HG03108 (cell line): Measurements from ENCODE around the gene ADIPOR2.
A peak's percentile ranks its signal among the peaks of the same experiment; 100 is the strongest.

Experiments used
- ATAC-seq: cut with Tn5 transposase; IDR thresholded peaks from one replicate; pipeline ENCODE4 v1.9.1; 2021; ENCODE audit warnings: moderate library complexity; ENCODE audit not compliant: unreplicated experiment

The ADIPOR2 gene

DNA sequence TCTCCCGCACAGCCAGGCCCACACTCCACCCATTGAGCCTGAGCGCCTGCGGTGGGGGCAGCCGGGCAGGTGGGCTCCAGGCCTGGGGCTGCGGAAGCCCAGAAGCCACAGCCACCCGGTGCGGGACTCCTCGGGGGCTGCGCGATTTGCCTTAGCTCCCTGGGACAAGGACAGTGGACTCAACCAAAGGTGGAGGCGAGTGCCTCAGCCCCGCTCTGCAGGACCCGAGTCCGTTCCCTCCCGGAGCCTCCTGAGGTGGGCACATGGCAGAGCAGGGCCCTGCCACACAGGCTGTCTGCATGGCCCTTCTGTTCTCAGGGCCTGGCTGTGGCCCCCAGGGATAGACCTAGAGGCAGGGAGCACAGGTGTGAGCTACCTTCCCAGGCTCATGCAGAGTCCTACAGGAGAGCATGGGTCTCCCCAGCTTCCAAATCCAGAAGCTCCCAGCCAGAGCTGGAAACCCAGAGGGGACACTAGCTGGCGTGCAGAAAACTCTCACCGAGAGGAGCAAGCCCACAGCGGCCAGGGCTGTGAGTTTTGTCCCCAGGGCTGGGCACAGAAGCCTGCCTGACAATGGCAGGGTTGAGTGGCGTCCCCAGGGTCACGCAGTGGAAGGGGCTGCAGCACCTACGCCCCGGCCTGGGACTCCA is 107.2 kb downstream of the ADIPOR2 start:
- no peak for ATAC-seq

DNA sequence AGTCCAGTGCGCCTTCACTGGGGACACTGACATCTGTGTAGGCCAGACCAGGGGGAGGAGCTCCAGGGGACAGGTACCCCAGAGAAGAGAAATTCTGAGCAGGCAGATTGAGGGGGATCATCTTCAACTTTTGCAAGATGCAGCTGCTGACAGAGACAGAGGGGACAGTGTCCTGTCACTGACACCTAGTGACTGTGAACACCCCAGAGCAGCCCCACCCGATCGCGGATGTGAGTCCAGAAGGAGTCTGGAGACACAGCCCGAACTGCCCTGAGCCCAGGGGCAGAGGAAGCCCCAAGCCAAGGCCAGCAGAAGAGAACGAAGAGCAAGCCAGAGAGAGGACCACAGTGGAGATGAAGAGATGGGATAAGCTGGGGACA is 107.8 kb downstream of the ADIPOR2 start:
- ATAC-seq, result no peak

DNA sequence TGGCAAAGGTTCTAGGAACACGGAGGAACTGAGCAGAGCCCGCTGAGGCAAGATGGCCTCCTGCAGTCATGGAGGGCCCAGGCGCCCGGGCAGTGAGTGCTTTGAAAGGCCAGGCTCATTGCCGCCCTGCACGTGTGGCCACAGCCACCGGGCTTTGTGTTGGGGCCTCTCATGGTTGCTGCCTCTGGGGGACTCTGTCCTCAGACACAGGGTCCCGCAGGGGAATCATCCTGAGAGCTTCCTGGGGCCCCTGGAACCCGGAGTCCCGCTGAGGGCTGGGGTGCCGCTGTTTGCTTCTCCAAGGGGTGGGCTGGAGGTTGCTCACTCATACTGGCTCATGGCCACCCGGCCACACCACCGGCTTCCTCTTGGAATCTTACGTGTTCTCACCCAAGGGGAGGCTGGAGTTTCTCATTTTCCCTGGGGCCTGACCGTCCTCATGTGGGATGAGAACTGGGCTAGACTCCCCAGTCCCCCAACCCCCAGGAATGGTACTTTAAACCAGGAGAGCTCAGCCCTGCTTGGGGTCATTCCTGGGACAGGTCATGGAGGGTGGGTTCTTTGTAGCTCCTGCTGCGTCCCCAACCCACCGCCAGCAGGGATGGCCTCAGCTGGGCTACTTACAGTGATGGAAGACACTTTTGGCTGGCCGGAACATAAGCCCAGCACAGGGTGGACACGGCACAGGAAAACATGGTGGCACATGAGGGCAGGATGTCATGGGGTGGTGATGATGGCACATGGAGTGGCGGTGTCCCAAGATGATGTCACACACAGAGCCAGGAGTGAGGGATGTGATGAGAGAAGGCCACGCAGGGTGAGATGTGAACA is 108.4 kb downstream of the ADIPOR2 start:
- no peak for ATAC-seq

DNA sequence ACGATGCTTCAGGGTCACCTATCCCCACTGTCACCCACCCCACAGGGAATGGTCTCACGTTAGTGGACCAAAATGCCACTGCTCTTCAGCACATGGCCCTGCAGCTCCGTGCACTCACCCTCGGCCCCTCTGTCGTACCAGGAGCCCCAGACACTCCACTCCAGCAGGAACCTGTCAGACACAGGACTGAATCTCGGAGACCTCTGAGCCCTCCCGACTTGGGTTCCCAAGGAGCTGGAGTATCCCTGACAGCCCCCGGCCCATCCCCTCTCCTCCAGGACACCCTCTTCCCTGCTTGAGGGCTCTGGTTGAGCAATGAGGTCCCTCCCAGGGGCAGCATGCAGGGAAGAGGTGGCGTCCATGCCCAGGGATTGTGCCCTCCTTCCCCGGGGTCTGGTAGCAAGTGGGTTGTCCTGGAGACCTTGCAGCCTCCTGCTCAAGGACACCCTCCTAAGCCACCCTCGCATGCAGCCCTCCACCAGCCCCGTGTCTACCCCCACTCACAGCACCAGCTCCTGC is 109.1 kb downstream of the ADIPOR2 start:
- no peak for ATAC-seq

DNA sequence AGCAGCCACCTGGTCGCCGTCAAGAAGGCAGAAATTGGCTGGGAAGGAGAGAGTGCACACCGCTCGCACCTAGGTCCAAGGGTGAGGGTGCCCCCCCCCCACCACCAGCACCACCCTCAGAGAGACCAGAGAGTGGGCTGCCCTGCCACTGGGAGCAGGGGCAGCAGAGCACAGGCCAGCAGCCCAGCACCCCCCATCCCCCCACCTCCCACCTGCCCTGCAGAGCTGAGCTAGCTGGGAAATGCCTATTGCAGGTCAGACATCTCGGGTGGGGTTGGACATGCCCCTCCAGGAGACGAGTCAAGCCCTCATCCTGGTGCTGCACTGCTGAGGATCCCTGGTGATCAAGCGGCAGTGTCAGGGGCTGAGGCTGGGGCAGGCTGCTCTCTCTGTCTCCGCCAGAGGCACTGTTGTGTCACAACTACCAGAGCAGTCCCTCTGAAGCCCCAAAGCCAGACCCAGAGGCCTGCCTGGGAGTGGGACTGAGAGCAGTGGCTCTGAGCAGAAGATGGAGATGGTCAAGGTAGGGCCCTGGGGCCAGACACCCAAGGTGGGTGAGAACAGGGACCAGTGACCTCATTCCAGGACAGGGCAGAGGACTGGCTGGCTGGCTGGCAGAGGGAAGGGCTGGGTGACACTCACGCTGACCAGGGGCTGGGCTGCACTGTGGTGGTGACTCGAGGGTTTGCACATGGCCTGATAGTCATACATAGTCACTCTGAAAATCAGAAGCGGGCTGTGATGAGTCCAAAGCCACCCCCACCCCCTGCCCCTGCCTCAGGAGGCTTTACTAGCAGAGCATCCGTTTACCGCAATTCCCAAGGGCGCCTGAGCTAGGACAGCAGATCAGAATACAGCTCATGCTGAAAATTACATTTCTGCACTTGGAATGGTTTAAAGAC is 109.8 kb downstream of the ADIPOR2 start:
- no peak for ATAC-seq

DNA sequence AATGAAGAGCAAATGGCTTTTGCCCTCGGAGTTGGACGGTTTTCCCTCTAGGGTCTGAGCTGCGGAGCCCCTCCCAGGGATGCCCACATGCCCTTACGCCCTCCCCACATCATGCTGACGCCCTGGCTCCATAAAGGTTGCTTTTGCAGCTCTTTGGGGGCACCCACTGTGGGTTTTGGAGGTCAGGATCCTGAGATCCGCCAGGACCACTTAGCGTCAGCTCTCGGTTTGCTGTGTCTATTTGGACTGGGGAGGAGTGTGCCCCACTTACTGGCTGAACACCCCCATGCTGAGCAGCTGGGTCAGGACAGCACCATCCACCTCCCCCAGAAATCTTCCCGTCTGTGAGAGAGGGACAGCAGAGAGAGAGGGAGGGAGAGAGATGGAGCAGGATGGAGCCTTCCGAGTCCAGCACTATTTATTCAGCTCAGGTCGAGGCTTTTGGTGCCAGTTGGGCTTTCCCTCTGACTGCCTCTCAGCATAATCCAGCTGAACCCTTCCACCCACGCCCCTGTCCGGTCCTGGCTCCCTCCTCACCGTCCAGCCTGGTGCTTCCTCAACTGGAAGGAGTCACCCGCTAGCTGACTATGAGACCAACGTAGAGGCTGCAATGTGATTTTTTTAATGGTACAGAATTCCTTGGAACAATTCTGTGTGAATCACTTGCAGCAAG is 110.6 kb downstream of the ADIPOR2 start:
- no peak for ATAC-seq

DNA sequence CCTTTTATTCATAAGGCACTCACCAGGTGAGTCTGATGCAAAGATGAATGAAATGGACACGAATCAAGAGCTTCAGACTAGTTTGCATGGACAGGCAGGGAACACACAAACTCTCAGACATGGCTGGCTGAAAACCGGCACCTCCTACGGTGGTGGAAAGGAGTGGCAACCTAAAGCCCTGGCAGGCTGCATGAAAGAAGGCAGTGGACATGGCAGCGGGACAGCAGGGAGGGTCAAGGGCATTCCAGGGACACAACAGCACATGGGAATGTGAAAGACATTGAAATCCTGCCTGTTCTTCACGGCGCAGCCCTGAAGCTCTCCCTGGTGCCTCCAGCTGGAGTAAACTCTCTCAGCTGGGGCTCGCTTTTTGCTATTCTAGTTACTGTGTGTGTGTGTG is 112.9 kb downstream of the ADIPOR2 start:
- ATAC-seq, result no peak

DNA sequence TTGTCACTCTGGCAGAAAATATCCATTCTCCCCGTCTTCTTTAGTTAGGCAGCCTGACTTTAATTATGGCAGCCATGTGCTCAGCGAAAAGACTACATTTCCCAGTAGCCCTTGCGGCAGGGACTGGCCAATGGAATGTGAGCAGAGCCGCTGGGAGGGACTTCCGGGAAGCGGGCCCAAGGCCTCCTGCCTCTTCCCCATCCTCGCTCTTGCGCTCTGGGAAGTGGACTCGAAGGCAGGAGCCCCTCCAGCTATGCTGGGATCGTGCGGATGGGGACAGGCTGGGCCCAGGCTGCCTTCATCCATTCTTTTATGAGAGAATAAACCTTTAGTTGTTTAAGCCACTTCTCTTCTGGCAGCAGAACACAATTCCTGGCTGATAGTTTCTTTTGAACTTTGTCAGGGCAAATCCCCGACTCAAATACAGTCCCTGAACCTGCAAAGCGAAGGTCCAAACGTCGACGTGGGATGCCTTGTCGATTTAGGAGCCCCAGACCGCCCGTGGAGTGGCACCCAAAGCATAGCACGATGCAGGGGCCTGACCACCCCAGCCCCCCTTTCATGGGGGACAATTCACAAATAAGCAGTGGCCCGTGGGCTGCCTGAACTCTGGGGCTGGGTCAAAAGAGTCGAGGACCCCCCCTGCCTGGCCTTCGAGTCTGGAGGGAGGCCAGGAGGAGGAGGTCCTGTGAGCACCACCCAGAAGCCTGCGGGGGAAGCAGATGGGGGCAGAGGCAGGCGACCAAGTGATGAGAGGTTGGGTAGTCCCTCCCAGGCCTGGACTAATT is 113.9 kb downstream of the ADIPOR2 start:
- peak; percentile 81 for ATAC-seq

DNA sequence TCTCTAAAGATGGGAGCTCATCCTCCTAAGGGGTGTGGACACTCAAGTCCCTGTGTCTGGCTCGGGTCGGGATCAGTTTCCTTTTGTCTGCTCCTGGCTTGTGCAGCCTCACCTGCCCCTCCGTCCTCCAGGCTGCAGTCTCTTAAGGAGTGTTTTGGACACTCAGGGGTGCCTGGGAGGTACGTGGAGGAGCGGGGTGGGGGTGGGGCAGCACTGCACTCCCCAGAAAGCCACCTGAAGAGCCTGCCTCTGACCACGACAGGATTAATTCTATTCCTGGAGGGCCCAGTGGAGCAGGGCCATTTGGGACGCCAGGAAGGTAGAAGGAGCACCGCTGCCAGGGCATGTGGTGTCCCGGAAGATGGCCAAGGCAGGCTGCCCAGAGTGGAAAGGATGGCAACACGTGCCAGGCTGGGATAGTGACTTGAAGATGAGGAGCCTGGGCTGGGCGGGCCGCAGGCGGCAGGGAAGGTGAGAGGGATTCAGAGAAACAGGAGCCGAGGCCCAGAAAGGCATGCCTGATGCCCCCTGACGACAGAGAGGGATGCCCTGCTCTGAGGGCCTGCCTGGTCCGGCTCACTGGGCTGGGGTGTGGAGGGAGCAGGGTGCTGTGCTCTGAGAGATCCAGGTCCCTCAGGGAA is 114.7 kb downstream of the ADIPOR2 start:
- ATAC-seq, result no peak

DNA sequence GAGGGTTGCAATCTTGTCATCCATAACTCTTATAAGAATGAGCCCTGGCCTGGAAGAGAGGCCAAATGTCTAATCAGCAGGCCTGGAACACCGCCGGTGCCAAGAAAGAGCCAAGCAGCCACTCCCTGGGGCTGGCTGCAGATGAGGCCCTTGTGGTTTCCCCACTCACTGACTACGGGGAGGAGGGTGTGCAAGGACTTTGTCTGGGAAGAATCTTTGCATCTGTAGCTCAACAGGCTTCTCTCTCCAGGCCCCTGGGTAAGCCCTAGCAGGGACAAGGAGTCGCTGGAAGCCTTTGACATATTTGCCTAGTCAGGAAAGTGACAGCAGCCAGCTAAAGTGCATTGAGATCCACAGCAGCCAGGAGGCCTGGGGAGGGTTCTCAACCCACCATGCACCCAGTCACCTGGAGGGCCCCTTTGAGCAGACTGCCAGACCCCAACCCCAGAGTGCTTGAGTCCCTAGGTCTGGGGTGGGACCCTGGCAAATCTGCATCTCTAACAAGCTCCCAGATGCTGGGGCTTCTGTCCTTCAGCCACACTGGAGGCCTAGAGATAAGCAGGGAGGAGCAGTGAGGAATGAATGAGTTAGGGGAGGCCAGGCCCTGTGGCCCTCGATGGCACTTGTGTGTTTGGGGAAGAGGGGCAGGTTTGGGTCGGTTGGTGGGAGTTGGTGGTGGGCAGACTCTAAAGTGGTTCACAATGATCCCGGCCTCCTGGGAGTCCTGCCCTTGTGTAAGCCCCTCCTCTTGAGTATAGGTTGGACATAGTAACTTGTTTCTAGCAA is 115.6 kb downstream of the ADIPOR2 start:
- no peak for ATAC-seq

DNA sequence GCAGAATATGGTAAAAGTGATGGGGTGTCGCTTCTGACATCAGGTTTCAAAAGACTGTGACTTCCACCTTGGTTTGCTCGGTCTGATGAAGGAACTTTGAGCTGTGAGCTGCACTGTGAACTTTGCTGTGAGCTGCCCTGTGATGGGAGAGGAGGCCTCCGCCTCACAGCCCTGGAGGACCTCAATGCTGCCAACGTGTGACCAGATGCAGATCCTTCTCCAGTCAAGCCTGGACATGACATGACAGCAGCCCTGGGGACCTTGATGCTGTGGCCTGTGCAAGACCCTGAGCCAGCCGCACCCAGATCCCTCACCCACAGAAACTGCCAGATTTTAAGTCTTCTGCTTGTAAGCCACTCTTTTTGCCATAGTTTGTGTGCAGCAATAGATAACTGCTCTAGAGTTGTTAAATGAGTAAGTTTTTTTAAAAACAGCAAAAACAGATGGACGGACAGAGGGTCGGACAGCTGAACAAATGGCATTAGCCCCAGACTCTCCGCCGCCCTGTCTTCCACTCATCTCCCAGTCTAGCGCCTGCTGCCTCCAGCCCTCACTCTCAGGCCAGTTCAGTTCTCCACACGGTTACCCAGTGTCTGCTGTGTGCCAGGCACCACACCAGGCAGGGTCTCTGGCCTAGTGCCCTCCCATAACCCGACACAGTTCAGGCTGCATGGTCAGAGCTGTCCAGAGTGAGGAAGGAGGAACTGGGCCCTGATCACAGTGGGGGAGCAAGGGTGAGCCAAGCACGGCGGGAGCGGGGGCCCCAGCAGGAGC is 116.4 kb downstream of the ADIPOR2 start:
- no peak for ATAC-seq

DNA sequence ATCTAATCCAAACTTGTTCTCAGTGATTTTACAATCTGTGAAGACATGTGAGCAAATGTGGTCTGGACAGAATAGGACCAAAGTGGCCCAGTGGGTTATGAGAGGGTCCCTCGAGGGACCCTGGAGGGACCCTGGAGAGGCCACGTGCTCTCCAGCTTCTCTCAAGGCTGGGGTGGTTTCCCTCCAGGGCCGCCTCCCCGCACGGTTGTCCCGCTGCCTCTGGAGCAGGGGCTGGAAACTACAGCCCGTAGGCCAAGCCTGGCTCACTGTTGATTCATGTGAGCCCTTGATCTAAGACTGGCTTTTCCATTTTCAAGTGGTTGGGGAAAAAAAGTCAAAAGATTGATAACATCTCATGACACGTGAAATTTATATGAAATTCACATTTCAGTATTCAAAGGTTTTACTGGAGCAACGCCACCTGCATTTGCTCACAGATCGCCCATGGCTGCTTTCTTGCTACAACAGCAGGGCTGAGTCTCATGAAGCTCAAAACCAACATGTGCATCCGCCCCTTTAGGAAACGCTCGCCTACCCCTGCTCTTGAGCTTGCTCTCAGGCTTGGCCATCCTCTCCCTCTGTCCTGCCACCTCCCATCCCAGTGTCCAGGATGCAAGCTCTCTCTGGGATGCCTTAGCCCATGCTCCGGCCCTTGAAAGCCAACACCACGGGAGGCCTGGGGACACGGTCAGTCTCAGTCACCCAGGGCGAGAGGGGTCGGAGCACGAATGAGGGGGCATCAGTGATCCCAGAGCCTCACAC is 117.3 kb downstream of the ADIPOR2 start:
- ATAC-seq, result no peak

DNA sequence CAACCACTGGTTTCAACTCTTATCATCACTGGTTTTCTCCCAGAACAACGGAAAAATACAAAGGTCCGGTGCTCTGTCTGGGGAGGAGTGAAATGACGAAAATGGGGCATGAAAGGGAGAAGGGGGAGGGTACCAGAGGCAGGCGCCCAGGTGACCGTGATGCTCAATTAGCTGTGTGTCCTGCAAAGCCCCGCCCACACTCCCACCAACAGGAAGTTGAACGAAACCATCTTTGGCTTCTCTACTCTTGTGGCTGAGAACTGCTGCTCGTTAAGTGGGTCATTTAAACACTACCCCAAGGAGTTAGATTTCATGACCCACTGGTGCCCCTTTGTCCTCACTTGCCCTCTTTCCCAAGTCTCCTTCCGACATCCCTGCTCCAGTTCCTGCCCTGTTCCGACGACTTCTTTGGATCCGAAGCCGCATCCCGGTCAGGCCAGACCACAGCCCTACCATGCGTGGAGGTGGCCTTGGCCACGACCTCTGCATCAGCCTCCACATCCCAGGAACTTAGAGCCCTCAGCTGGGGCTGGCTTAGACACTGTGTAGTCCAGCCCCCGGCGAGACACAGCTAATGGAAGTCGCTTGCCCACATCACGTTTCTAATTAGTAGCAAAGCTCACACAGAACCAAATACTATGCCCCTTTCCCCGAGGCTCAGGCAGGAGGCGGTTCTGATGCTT is 118.1 kb downstream of the ADIPOR2 start:
- ATAC-seq, result no peak

DNA sequence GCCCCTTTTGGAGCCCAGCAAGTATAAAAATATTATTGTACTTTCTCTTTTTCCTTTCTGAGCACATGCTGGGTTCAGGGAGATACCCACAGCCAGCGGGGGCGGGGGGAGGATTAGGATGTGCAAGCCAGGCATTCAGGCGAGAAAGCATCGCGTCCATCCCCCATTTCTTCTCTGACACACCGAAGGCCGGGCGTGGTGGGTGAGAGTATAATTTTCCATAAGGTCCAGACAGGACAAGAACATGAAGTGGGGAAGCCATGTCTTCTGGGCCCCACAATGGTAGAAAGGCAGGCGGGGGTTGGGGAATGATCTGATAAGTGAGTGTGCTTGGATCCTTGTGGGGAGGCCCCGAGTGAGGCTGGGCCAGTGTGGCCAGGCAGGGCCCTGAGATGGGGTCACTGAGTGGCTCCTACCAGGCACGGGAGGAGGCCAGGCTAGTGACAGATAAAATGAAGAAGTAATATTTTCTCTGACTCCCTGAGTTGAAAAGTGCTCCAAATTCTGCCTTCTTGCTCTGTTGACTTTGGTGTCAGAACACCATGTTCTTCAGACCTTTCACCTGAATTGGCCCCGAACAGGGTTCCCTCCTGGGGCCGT is 118.8 kb downstream of the ADIPOR2 start:
- no peak for ATAC-seq

DNA sequence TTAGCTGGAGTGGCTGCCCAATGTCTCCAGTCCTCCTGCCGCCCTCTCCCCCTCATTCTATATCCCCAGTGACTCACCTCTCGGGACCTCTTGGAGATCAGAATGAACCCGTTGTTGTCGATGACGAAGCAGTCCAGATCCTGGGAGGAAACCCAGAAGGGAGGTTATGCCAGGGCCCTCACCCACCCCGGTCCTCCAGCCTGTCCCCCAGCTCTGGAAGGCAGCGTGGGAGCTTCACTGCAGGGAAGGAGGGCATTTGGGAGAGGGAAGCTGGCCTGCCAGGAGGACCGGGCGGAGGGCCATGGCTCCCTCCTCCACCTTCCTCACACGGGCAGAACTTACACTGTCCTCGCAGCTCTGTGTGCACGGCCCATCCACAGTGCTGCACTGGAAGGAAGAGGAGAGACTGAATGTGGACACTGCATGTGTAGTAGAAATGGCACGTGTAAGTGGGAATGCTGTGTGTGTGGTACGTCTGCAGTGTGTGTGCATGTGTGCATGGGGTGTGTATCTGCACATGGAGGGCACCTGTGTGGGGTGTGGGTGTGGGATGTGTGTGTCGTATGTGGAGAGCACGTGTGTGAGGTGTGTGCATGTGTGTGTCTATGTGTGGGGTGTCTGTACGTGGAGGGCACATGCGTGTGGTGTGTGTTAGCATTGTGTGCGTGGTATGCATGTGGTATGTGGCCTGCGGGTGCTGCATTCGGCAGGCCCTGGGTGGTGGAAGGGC is 119.5 kb downstream of the ADIPOR2 start:
- ATAC-seq, result no peak

DNA sequence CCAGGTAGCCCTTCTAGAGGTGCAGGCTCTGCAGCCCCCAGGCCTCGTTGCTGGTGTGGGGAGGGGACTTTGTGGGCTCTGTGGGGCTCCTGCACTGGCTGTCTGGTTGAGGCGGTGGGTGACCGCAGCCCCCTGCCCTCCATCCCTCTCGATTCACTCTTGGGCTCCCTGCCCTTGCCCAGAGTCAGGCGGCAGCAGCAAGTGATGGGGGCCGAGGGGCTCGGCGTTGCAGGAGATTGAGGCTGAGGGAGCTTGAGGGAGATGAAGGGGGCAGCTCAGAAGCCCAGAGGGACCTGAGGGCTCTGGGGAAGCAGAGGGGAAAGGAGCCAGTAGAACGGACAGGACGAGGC is 120.0 kb downstream of the ADIPOR2 start:
- no peak for ATAC-seq
